Fibroblast of skin of scalp (primary cell): Measurements from ENCODE around the gene PSAP.
A peak's percentile ranks its signal among the peaks of the same experiment; 100 is the strongest.
"Not testable (repeated sequence)": the region's sequence is repeated elsewhere in the genome, so short reads cannot be mapped to it uniquely, and the experiment has no call there.

Experiments used
- DNase-seq: peaks from one replicate; pipeline ENCODE4 v3.0.0-alpha.2; 2013

PSAP gene

GRCh38 chr10:71873582-71874211 lies 22.6 kb upstream of the PSAP start:
- no peak for DNase-seq

DNA sequence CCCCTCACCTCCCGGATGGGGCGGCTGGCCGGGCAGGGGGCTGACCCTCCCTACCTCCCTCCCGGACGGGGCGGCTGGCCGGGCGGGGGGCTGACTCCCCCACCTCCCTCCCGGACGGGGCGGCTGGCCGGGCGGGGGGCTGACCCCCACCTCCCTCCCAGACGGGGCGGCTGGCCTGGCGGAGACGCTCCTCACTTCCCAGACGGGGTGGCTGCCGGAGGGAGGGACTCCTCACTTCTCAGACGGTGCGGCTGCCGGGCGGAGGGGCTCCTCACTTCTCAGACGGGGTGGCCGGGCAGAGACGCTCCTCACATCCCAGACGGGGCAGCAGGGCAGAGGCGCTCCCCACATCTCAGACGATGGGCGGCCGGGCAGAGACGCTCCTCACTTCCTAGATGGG lies 18.6 kb upstream of the PSAP start:
- DNase-seq = not testable (repeated sequence)

DNA sequence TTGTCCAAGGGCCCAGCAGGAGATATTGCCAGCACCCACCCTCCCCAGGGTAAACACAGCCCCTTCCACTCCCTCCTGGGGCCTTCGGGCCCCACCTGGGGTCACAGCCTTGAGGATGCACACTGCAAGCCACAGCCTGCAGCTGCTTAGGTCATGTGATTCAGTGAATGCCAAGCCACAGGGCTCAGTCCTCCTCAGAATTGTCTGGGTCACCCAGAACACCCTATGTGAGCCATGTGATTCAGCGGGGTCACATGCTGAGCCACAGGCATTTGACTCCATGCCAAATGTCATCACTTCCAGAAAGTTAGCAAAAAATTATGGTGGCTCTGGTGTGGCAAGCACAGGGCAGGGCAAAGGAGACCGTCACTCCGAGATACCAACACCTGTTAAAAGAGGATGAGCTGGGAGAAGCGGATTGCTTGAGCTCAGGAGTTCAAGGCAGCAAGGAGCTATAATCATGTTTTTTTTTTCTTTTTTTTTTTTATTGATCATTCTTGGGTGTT lies 17.2 kb upstream of the PSAP start:
- peak; percentile 77 for DNase-seq

- no peak for DNase-seq
Observed at GRCh38 chr10:71865561-71866041, 14.6 kb upstream of the PSAP start.

DNA sequence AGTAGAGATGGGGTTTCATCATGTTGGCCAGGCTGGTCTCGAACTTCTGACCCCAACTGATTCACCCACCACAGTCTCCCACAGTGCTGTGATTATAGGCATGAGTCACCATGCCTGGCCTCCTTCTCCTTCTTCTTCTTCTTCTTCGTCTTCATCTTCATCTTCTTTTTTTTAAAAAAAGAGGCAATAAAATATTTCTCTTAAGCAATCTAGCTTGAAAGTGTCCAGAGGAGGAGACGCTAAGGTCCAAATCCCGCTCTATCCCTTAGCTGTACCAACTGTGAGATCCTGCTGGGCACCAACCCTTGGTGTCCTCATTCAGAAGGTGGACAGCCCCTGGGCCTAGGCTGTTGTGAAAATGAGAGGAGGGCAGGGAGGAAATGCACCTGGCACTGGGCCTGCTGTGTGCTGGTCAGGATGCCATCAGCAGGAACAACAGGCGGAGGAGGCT lies 13.9 kb upstream of the PSAP start:
- peak; percentile 80 for DNase-seq

GRCh38 chr10:71863203-71863602 lies 12.2 kb upstream of the PSAP start:
- DNase-seq = no peak

DNA sequence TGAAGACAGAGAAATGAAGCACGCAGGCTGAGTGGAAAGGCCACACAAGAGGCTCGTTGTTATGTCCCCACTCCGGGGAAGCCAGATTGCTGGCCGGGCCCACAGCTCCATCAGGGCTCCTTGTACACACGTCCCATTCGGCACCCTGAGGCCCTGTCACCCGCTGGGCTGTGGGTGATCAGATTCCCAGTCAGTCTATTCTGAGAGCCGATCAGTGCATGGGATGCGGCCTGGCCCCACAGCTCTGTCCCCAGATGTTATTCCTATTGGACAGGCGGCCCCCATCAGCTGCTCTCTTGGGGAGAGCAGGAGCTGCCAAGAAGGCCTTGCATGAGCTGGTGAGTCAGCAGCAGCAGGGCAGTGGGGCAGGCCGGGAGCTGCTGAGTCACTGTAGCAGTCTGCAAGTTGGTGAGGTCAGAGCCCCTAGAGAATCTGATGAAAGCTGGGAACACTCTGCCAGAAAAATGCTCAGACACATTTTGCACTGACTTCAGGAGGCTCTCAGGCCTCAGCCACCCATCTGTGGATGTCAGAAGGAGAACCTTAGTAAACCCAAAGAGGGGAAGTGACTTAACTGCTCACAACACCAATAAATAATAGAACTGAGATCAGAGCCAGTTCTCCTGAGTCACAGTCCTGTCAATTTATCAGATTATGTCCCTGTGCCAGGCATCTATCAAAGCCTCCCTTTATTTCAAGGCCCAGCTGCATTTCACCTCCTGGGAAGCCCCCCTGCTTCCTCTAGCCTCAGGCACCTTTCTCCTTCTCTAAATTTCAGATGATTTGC lies 9.4 kb upstream of the PSAP start:
- peak; percentile 100 for DNase-seq

DNA sequence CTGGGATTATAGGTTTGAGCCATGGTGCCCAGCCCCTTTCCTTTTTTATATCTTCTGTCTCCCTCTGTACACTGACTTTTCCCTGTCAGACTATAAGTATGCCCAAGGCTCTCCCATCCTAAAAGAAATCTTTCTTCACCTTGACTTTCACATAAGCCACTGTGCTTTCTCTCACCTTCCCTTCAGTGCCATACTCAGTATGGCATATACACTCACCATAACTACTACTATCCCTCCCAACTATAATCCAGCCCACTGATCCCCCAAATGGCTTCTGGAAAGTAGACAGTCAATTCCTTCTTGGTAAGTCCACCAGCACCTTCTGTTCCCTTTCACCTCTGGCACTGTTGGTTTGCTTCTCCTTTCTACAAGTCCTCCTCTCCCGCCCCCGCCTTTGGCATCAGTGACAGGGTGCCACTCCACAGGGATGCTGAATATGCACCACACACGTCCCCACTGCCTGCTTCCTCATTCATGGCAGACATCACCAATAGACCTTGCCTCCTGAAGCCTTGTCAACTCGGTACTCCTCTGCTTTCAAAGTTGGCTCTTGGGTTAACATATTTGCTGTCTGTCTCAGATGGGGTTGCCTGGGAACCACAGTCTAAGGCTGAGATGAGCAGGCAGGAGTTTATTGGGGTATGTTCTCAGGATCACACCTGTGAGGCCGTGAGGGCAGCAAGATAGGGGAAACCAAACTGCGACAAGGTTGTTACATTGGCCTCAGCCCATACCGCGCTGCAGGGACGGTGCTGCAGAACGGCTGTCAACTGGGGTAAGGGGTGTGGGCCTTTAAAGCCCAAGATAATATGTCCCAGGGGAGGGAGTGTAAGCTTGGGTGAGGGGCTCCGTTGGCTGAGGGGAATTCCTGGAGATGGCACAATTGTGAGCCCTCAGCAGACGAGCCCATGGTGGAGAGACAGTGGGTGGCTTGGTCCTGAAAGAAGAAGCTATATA lies 7.2 kb upstream of the PSAP start:
- no peak for DNase-seq

DNA sequence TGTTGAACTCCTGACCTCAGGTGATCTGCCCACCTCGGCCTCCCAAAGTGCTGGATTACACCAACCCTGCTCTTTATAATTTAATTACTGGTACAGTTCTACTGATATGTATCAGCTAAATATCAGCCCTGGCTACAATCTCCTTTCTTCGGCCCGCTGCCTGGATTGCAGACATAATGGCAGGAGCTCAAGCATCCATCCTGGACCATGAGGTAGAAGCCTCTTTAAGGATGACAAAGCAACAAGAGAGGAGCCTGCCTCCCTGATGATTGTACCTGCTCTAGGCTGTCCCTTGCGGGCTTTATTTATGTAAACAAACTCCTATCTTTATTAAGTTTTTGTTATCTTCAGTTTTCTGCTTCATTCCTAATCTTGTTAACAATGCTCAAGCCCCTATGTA lies 5.6 kb upstream of the PSAP start:
- DNase-seq = no peak

GRCh38 chr10:71854031-71854430 lies 3.0 kb upstream of the PSAP start:
- no peak for DNase-seq

GRCh38 chr10:71852355-71852937 lies 1.4 kb upstream of the PSAP start:
- DNase-seq = no peak

DNA sequence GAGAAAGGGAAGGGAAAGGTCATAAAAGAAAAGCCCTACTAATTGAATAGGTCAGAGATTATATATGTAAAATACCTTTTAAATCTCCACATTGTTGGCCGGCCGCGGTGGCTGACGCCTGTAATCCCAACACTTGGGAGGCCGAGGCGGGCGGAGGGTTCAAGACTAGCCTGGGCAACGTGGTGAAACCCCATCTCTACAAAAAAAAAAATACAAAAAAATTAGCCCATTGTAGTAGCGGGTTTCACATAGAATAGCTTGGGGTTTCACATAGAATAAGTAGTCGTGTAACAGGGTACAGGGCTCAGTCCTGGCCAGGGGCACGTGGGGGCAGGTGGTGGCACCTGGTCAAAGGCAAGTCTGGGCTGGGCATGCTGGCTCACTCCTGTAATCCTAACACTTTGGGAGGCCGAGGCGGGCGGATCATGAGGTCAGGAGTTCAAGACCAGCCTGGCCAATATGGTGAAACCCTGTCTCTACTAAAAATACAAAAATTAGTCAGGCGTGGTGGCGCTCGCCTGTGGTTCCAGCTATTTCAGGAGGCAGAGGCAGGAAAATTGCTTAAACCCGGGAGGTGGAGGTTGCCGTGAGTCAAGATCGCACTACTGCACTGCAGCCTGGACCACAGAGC lies 529 bp upstream of the PSAP start:
- DNase-seq = not testable (repeated sequence)

GRCh38 chr10:71850021-71850742 lies 869 bp downstream of the PSAP start:
- no peak for DNase-seq

- DNase-seq = no peak
Observed at GRCh38 chr10:71849461-71849908, 1.6 kb downstream of the PSAP start.

GRCh38 chr10:71848325-71849275 lies 2.5 kb downstream of the PSAP start:
- no peak for DNase-seq

DNA sequence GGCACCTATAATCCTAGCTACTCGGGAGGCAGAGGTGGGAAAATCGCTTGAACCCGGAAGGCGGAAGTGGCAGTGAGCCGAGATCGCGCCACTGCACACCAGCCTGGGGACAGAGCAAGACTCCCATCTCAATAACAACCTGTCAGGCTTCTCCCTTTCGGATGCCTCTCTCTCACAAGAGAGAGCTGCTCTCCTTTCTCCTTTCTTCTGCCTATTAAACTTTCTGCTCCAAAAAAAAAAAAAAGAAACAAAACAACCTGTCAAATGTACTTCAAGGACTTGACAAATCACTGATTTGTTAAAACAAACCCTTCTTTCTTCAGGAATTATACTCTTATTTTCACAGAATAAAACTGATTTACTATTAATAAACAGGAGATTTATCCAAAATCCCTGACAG lies 3.6 kb downstream of the PSAP start:
- no peak for DNase-seq

DNA sequence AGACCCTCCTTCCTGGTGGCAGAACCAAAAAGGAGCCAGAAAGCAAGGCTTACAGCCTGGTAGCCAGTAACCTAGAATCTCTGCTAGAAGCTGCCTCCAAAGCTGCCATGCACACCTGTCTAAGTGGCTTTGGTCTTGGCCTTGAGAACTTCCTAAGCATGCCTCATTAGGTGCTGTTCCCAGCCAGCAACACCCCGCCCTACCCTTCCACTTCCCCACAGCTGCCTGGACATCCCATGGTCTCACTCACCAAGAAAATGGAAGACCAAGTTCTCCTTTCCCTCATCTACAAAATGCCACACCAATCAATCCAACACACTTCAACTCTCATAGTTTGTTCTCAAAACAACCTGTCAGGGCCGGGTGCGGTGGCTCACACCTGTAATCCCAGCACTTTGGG lies 4.2 kb downstream of the PSAP start:
- DNase-seq = no peak

GRCh38 chr10:71845410-71846405 lies 5.3 kb downstream of the PSAP start:
- no peak for DNase-seq

DNA sequence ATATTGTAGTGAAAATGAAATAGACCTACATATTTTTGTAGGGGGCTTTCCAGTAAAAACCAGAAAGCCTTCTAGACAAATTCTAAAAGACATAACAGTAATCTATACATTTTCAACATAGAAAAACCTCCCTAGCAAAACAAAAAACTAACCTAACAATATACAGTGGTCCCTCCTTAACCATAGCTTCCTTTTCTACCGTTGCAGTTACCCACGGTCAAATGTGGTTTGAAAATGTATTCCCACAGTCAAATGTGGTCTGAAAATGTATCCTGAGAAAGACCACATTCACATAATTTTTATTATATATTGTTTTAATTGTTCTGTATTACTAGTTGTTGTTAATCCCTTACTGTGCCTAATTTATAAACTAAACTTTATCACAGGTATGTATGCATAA lies 6.4 kb downstream of the PSAP start:
- DNase-seq = no peak
